C4-2B (cell line): ENCODE data around the gene AKAP11.

Source experiments
- H3K27ac ChIP-seq: fragments of 450-650 bp; 2 replicates; pipeline ENCODE4 v1.5.1; 2017
- CTCF ChIP-seq: fragments of 450-650 bp; conservative IDR thresholded peaks from 2 replicates; pipeline ENCODE4 v1.5.1; 2017; ENCODE audit warnings: mild to moderate bottlenecking
- ZFX ChIP-seq: fragments of 450-650 bp; IDR thresholded peaks from 2 replicates; pipeline ENCODE4 v1.6.1; 2017

AKAP11 gene

DNA sequence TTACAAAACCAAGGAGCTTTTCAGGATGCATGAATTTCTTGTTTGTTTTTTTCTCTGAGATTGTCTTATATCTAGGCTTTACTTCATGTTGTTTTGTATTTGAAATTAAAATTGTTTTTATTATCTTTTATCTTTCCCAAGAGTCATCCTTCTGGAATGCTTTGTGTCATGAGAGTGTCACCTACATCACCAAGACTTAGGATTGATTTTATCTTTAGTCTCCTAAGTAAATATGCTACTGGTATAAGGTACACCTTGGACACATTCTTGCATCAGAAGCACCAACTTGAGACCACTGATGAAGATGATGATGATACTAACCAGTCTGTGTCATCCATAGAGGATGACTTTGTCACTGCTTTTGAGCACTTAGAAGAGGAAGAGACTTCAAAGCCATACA is 26.4 kb downstream of the AKAP11 start:
- H3K27ac ChIP-seq = no peak overlapping the region
- TF ChIP-seq CTCF (no peak), ZFX (no peak)

- TF ChIP-seq CTCF (no peak), ZFX (no peak)
- H3K27ac ChIP-seq = no peak overlapping the region
Measured at GRCh38 chr13:42305503-42305902, 33.6 kb downstream of the AKAP11 start.

DNA sequence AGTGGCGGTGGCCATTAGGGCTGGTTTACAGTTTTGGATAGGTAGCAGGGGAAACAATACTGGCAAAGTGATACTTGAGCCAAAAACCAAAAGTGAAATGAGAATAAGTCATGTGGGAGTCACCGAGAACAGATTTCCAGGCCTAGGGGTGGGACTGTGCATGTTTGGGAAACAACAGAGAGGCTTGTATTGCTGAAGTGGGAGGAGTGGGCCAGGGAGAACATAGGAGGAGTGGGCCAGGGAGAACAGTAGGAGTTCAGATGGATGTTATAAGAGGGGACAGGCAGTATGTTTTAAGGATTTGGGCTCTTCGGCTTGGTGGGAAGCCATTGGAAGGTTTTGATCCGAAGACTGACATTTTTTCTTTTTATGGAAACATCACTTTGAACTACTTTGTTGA is 35.5 kb downstream of the AKAP11 start:
- no peak for TF ChIP-seq ZFX
- H3K27ac ChIP-seq = no peak overlapping the region

DNA sequence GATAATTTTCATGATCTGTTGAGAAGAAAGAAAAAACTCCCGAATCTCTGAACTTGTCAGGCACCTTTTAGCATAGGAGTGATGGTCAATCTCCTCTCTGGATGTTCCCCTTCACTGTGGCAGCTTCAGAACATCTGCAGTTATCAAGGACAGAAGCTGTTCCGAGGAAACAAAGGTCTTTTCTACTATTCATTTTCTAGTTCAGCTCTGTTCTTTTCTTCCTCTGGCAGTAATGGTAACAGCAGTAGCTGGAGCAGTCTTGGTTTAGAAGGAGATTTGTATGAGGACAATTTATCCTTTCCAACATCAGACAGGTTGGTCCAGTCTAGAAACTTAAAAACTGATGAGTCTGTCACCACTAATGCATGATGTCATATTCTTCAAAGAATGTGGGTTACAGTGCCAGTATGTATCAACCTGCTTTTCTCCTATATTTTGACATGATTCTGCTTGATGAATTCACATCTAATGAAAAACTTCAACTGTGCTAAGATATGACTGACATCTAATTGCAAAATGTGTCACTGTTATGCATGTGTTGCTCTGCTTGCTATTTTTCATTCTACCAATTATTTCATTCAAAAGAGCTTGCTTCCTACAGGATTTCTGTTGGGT is 41.0 kb downstream of the AKAP11 start:
- H3K27ac ChIP-seq = no peak overlapping the region
- TF ChIP-seq CTCF (no peak), ZFX (no peak)

GRCh38 chr13:42318570-42318969 is 46.6 kb downstream of the AKAP11 start:
- no peak for TF ChIP-seq ZFX
- no peak for TF ChIP-seq CTCF

DNA sequence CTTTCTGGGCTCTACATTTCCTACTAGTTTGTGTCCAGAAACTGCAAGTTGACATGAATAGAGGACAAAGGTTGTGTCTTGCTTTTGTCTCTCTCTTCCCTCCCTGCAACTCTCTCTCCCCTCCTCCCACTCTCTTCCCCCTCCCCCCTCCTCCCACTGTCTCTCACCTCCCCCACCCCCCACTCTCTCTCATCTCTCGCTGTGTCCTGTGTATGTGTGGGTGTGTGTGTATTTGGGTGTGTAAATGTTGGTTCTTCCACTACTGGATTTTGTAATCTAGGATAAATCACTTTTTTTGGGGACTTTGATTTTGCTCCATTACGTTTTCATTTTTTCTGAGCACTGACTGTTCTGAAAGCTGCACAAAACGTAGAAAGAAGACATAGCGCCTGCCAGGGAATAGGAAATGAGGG is 48.4 kb downstream of the AKAP11 start:
- H3K27ac ChIP-seq = no peak overlapping the region
- TF ChIP-seq CTCF (no peak), ZFX (no peak)

More at GRCh38 chr13:42318570-42318969, 46.6 kb downstream of the AKAP11 start:
- H3K27ac ChIP-seq = no peak overlapping the region

- TF ChIP-seq ZFX (no peak), CTCF (no peak)
- no peak overlapping the region for H3K27ac ChIP-seq
Measured at GRCh38 chr13:42322806-42323205, 50.9 kb downstream of the AKAP11 start.

DNA sequence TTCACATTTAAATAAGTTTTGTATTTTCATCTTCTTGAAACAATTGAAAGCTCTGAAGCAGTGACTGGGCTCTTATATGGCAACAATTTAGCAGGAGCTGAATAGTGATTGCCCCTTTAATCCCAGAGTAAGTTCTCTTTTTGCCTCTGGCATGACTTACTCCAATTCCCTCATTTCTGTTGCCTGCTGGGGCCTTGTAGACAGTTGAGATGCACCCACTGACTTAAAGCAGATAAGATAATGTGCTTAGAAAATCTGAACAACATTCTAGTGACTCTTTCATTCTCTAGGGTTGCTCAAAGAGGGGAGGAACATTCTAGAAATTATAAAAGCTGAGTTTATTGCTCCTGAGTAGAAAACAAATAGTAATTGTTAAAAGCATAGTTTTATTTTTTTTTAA is 52.8 kb downstream of the AKAP11 start:
- TF ChIP-seq ZFX (no peak), CTCF (no peak)
- H3K27ac ChIP-seq = no peak overlapping the region
